Lower lobe of right lung (tissue), 2 donors: ENCODE measurements around the gene EFCAB11. TPM values are rescaled to one million over a fixed set of nuclear protein-coding genes. Genes with fewer than 3 reads are reported as not detected.
A peak's percentile ranks its signal among the peaks of the same experiment; 100 is the strongest.

Source experiments
- ATAC-seq, 2 donors: fragments of 200-7000 bp; cut with Tn5 transposase; one replicate each; pipeline ENCODE4 v1.9.1; 2020 to 2022; ENCODE audit warnings: mild to moderate bottlenecking in 2 of 2, moderate library complexity in 2 of 2
- DNase-seq: peaks from one replicate; pipeline ENCODE4 v3.0.0-alpha.2; 2020
- H3K27ac ChIP-seq: fragments of 200-600 bp; one replicate; pipeline ENCODE4 v1.8.0; 2022
- H3K27me3 ChIP-seq: fragments of 200-600 bp; one replicate; pipeline ENCODE4 v1.8.0; 2022; ENCODE audit warnings: low read depth
- H3K36me3 ChIP-seq: fragments of 200-600 bp; one replicate; pipeline ENCODE4 v1.8.0; 2022; ENCODE audit warnings: mild to moderate bottlenecking
- H3K4me1 ChIP-seq: fragments of 200-600 bp; one replicate; pipeline ENCODE4 v1.8.0; 2022
- H3K4me3 ChIP-seq: fragments of 200-600 bp; one replicate; pipeline ENCODE4 v1.8.0; 2022; ENCODE audit warnings: mild to moderate bottlenecking
- H3K9me3 ChIP-seq: fragments of 200-600 bp; one replicate; pipeline ENCODE4 v1.8.0; 2022
- intact Hi-C: fragments of 100-400 bp; cut with DNase I; formaldehyde crosslinking; loops from one replicate; pipeline ENCODE4 v1.11.0; 2022
- total RNA-seq: library from RNA; stranded (reverse); fragmentation: NEBNext Ultra II Directional; extraction: Animal tissue kit (Norgen Biotek cat#: 25700); gene quantifications from one replicate; pipeline ENCODE4 v1.2.1, GENCODE V29; 2021
- TF ChIP-seq, protein P1 (sequence below): fragments of 200-600 bp; IDR thresholded peaks from one replicate; pipeline ENCODE4 v1.8.0; 2022; ENCODE audit warnings: antibody characterized with exemption, mild to moderate bottlenecking
- donor health status: DM: no; HTN: yes; CAD: no; lungs with severe emphysema.

Gene EFCAB11
- total RNA-seq, 1 donor from 2014 or later = 5.8 TPM

DNA sequence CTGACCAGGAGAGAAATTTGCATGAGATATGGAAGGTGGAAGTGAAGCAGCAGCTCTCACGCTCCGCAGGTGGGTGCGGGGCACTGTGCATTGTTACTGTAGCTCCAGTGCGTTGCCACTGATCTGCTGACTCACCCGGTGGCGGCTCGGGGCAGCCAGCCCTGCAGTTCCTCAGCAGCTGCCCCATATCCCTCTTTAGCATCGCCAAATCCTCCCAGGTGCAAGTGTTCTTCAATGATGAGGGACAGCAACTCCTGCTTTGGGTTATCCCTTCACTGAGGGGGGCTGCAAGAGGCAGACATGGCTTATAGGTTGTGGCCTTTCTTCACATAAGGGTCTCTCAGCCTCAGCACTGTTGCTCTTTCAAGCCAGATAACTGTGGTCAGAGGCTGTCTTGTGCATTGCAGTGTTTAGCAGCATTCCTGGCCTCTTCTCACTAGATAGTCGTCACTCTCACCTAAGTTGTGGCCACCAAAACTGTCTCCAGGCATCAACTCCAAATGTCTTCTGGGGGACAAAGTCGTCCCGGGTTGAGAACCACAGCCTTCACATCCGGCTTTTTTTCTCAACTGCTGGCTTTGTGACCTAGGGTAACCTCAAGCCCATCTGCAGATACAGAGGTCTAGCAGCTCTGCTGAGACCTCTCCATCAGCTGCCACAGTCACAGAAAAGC is 180.8 kb downstream of the EFCAB11 start:
- peak; percentile 82 for DNase-seq
- Histone ChIP-seq H3K4me1 (peaks cover 15% of the 10 kb centered on the region), H3K36me3 (no peaks in the 10 kb centered on the region), H3K9me3 (no peaks in the 10 kb centered on the region), H3K4me3 (no peak overlapping the region), H3K27me3 (no peaks in the 10 kb centered on the region), H3K27ac (no peak overlapping the region)
- intact Hi-C loops = no loop called here
- TF ChIP-seq, protein P1, sequence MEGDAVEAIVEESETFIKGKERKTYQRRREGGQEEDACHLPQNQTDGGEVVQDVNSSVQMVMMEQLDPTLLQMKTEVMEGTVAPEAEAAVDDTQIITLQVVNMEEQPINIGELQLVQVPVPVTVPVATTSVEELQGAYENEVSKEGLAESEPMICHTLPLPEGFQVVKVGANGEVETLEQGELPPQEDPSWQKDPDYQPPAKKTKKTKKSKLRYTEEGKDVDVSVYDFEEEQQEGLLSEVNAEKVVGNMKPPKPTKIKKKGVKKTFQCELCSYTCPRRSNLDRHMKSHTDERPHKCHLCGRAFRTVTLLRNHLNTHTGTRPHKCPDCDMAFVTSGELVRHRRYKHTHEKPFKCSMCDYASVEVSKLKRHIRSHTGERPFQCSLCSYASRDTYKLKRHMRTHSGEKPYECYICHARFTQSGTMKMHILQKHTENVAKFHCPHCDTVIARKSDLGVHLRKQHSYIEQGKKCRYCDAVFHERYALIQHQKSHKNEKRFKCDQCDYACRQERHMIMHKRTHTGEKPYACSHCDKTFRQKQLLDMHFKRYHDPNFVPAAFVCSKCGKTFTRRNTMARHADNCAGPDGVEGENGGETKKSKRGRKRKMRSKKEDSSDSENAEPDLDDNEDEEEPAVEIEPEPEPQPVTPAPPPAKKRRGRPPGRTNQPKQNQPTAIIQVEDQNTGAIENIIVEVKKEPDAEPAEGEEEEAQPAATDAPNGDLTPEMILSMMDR = no peak
- ATAC-seq = peak; percentile 36 to 80

DNA sequence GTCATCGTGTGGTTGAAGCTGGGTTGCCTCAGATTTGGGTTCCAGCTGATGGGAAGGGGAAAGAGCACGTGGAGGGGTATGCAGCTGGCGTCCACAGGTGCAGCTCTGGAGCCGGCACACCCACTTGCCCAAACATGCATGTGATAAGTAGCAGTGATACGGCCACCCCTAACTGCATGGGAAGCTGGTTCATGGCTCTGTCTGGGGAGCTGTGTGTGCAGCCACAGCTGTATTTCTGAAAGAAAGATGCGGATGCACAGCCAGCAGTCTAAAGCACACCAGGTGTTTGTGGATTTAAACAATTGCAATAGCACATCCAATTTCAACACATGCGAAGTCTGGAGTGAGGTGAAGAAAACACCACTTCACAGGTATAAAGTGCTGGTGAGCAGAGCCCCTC is 181.4 kb downstream of the EFCAB11 start:
- intact Hi-C loops = no loop called here

DNA sequence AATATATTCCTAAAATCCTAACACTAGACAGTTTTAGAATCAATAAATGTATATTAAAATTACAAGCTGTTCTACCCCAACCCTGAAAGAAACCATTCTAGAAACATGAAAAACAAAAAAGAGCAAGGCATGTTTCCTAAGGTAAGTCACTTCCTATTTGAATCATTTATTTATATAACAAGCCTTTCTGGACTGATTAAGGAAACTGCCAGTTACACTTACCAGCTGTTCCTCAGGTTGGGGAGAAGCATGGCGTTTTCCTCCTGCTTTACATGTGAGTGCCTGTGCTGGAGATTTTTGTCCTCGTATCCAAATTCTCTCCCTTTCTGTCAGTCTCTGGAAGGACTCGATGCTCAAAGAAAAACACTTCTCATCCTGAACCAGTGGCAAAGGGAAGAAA is 183.3 kb downstream of the EFCAB11 start:
- TF ChIP-seq, protein P1 = no peak
- DNase-seq = no peak

More for the DNA sequence above, 181.4 kb downstream of the EFCAB11 start:
- H3K36me3 ChIP-seq = no peaks in the 10 kb centered on the region
- no peaks in the 10 kb centered on the region for H3K27me3 ChIP-seq
- ATAC-seq (no peak), DNase-seq (no peak)
- peaks cover 15% of the 10 kb centered on the region for H3K4me1 ChIP-seq
- no peak overlapping the region for H3K27ac ChIP-seq
- H3K9me3 ChIP-seq = no peaks in the 10 kb centered on the region
- TF ChIP-seq, protein P1 = no peak
- no peak overlapping the region for H3K4me3 ChIP-seq

DNA sequence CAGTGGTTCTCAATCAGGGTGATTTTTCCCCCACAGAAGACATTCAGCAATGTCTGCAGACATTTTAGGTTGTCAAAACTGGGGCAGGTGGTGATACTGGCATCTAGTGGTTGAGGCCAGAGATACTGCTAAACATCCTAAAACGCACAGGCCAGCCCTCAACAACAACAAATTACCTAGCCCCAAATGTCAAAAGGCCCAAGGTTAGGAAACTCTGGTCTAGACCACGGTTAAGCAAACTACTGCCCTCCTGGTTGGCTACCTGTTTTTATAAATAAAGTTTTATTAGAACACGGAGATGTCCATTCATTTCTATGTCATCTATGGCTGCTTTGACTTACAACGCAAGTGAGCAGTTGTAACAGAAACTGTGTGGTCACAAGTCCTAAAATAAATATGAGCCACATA is 186.7 kb downstream of the EFCAB11 start:
- Histone ChIP-seq H3K36me3 (no peaks in the 10 kb centered on the region), H3K27ac (no peak overlapping the region), H3K4me1 (peaks cover 15% of the 10 kb centered on the region), H3K4me3 (no peak overlapping the region), H3K9me3 (no peaks in the 10 kb centered on the region), H3K27me3 (no peaks in the 10 kb centered on the region)
- peak; percentile 64 to 73 for ATAC-seq
- TF ChIP-seq, protein P1 = peak; percentile 52
- intact Hi-C loops = no loop called here
- DNase-seq = no peak

More for the DNA sequence above, 183.3 kb downstream of the EFCAB11 start:
- H3K27ac ChIP-seq = no peak overlapping the region
- no peak for ATAC-seq
- H3K9me3 ChIP-seq = no peaks in the 10 kb centered on the region
- no peaks in the 10 kb centered on the region for H3K27me3 ChIP-seq
- H3K36me3 ChIP-seq = no peaks in the 10 kb centered on the region
- intact Hi-C loops = no loop called here
- no peak overlapping the region for H3K4me3 ChIP-seq
- peaks cover 26% of the 10 kb centered on the region for H3K4me1 ChIP-seq

DNA sequence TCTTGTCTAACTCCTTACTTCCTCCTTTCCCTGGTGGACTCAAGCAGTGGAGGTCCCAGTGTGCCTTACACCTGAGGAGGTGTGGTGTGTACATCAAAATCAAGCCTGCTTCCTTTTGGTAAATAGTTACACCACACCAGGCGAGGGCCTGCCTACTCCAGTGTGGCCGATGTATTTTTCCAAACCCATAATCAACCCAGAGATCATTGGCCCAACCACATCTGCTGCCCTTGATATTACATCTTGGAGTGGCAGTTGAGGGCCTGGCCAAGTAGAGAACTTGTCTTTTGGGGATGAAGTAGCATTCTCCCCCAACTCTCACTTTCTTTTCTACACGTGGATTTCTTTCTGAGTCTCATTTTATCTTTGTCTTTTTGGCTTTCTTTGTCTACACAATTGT is 187.4 kb downstream of the EFCAB11 start:
- DNase-seq (no peak), ATAC-seq (no peak)
- TF ChIP-seq, protein P1 = no peak
- Histone ChIP-seq H3K36me3 (no peaks in the 10 kb centered on the region), H3K27me3 (no peaks in the 10 kb centered on the region), H3K9me3 (no peaks in the 10 kb centered on the region), H3K4me1 (peaks cover 15% of the 10 kb centered on the region), H3K4me3 (no peak overlapping the region), H3K27ac (no peak overlapping the region)
- intact Hi-C loops = no loop called here
